KMS-11 (cell line): Measurements from ENCODE around the gene RAB40B.

Source experiments
- H2AFZ ChIP-seq: fragments of 200-600 bp; sonication (generic); 2 replicates; pipeline ENCODE4 v1.6.1; 2016; ENCODE audit warnings: antibody characterized with exemption, mixed run types, low read depth
- H3K27ac ChIP-seq: fragments of 200-600 bp; sonication (generic); 2 replicates; pipeline ENCODE4 v1.6.1; 2016; ENCODE audit warnings: mild to moderate bottlenecking, mixed run types
- H3K27me3 ChIP-seq: fragments of 200-600 bp; sonication (generic); 2 replicates; pipeline ENCODE4 v1.6.1; 2017; ENCODE audit warnings: mild to moderate bottlenecking, low read depth, mixed run types, moderate library complexity; ENCODE audit not compliant: insufficient read depth
- H3K36me3 ChIP-seq: fragments of 200-600 bp; sonication (generic); 2 replicates; pipeline ENCODE4 v1.6.1; 2017; ENCODE audit warnings: mild to moderate bottlenecking, mixed run types; ENCODE audit not compliant: insufficient read depth
- H3K4me1 ChIP-seq: fragments of 200-600 bp; sonication (generic); 2 replicates; pipeline ENCODE4 v1.6.1; 2016; ENCODE audit warnings: mild to moderate bottlenecking, low read depth, mixed run types; ENCODE audit not compliant: poor library complexity, severe bottlenecking
- H3K4me2 ChIP-seq: fragments of 200-600 bp; sonication (generic); 2 replicates; pipeline ENCODE4 v1.7.0; 2016; ENCODE audit warnings: mild to moderate bottlenecking, mixed run types
- H3K4me3 ChIP-seq: fragments of 200-600 bp; sonication (generic); IDR thresholded peaks from 2 replicates; pipeline ENCODE4 v1.6.1; 2017; ENCODE audit warnings: low read depth, low read length, mixed read lengths; ENCODE audit not compliant: insufficient read depth
- H3K79me2 ChIP-seq: fragments of 200-600 bp; sonication (generic); 2 replicates; pipeline ENCODE4 v1.6.1; 2016; ENCODE audit warnings: low read depth, mixed run types; ENCODE audit not compliant: insufficient read depth
- H3K9ac ChIP-seq: fragments of 200-600 bp; sonication (generic); 2 replicates; pipeline ENCODE4 v1.6.1; 2016; ENCODE audit warnings: mild to moderate bottlenecking, mixed run types
- H4K20me1 ChIP-seq: fragments of 200-600 bp; sonication (generic); 2 replicates; pipeline ENCODE4 v1.6.1; 2016; ENCODE audit warnings: mild to moderate bottlenecking, mixed run types; ENCODE audit not compliant: insufficient read depth
- TF ChIP-seq, protein P1 (sequence below): fragments of 200-600 bp; sonication (generic); conservative IDR thresholded peaks from 2 replicates; pipeline ENCODE4 v1.6.1; 2017; ENCODE audit warnings: low read depth, mild to moderate bottlenecking, antibody characterized with exemption, low read length, moderate library complexity, mixed read lengths

Gene RAB40B

DNA sequence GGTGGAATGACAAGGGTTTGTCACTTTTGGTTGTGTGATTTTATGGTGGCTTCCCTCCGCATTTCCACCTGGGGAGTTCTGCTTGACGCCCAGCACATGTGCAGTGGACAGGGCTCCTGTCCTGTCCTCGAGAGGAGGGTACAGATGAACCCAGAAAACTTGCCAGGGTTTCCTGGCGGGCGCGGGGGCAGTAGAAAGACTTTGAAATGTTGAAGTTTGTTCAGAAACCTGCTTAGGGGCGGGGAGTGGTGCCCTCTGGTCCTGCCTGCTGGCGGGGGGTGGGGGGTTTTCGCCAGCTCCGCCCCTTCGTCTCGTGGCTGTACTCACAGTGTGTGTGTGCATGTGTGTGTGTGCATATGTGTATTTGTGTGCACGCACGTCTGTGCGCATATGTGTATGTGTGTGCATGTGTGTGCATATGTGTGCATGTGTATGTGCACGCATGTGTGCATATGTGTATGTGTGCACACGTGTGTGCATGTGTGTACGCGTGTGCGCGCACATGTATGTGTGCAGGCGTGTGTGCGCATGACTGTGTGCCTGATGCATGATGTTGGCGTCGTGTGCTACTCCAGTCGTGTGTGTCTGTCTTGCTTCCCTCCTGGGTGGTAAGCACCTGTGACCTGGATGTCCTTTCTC, 24.8 kb upstream of the RAB40B start:
- H3K4me1 ChIP-seq: peaks cover 9% of the 10 kb centered on the region
- H3K27me3 ChIP-seq: no peaks in the 10 kb centered on the region
- H3K9ac ChIP-seq: no peak overlapping the region
- H3K36me3 ChIP-seq: no peaks in the 10 kb centered on the region
- H3K4me3 ChIP-seq: no peak overlapping the region
- no peaks in the 10 kb centered on the region for H4K20me1 ChIP-seq
- H3K4me2 ChIP-seq: no peak overlapping the region
- H2AFZ ChIP-seq: no peak overlapping the region
- no peaks in the 10 kb centered on the region; the same call in 1 of the 2 replicates for H3K79me2 ChIP-seq
- no peak overlapping the region for H3K27ac ChIP-seq
- TF ChIP-seq, protein P1, sequence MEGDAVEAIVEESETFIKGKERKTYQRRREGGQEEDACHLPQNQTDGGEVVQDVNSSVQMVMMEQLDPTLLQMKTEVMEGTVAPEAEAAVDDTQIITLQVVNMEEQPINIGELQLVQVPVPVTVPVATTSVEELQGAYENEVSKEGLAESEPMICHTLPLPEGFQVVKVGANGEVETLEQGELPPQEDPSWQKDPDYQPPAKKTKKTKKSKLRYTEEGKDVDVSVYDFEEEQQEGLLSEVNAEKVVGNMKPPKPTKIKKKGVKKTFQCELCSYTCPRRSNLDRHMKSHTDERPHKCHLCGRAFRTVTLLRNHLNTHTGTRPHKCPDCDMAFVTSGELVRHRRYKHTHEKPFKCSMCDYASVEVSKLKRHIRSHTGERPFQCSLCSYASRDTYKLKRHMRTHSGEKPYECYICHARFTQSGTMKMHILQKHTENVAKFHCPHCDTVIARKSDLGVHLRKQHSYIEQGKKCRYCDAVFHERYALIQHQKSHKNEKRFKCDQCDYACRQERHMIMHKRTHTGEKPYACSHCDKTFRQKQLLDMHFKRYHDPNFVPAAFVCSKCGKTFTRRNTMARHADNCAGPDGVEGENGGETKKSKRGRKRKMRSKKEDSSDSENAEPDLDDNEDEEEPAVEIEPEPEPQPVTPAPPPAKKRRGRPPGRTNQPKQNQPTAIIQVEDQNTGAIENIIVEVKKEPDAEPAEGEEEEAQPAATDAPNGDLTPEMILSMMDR: no peak

GRCh38 chr17:82722341-82723013, 24.0 kb upstream of the RAB40B start:
- Histone ChIP-seq H3K79me2 (peaks cover 6% of the 10 kb centered on the region; the same call in 1 of the 2 replicates), H4K20me1 (no peaks in the 10 kb centered on the region; the same call in 1 of the 2 replicates), H3K27ac (no peak overlapping the region), H3K4me2 (no peak overlapping the region), H3K27me3 (no peaks in the 10 kb centered on the region), H3K36me3 (no peaks in the 10 kb centered on the region), H3K4me3 (no peak overlapping the region), H3K9ac (no peak overlapping the region), H3K4me1 (peaks cover 15% of the 10 kb centered on the region), H2AFZ (no peak overlapping the region)
- TF ChIP-seq, protein P1: no peak

DNA sequence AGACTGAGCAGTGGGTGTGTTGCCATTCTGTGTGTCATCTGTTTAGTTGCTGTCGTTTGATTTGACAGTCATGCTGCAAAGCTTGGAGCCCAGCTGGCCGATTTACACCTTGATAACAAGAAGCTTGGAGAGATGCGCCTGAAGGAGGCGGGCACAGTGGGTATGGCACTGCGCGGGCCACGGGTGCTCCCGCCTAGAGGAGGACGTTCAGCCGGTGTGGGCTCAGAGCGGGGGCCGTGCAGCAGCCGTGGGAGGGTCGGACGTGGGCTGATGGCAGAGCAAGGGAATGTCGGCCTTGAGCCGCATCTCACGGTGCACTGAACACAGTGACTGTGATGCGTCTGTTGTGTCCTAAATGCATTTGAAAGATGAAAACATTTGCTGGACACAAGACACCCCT, 21.7 kb upstream of the RAB40B start:
- H3K36me3 ChIP-seq: no peaks in the 10 kb centered on the region
- TF ChIP-seq, protein P1: no peak
- H3K27me3 ChIP-seq: no peaks in the 10 kb centered on the region
- H3K4me3 ChIP-seq: no peak overlapping the region
- H3K4me1 ChIP-seq: peaks cover 20% of the 10 kb centered on the region
- no peak overlapping the region for H3K9ac ChIP-seq
- H3K27ac ChIP-seq: no peak overlapping the region
- H3K4me2 ChIP-seq: no peak overlapping the region
- H4K20me1 ChIP-seq: no peaks in the 10 kb centered on the region; the same call in 1 of the 2 replicates
- peaks cover 15% of the 10 kb centered on the region; the same call in 1 of the 2 replicates for H3K79me2 ChIP-seq
- no peak overlapping the region for H2AFZ ChIP-seq

GRCh38 chr17:82718986-82719685, 20.6 kb upstream of the RAB40B start:
- Histone ChIP-seq H3K36me3 (no peaks in the 10 kb centered on the region), H3K4me1 (peaks cover 20% of the 10 kb centered on the region), H4K20me1 (no peaks in the 10 kb centered on the region; the same call in 1 of the 2 replicates), H3K27me3 (no peaks in the 10 kb centered on the region), H3K27ac (no peak overlapping the region), H3K9ac (no peak overlapping the region), H3K79me2 (peaks cover 15% of the 10 kb centered on the region; the same call in 1 of the 2 replicates), H2AFZ (no peak overlapping the region), H3K4me2 (no peak overlapping the region), H3K4me3 (no peak overlapping the region)
- TF ChIP-seq, protein P1: no peak
